Muscle of arm (tissue), 12 donors: ENCODE results near the gene SNU13. TPM values are rescaled to one million over a fixed set of nuclear protein-coding genes. Genes with fewer than 3 reads are reported as not detected.
"Not testable (repeated sequence)": the region's sequence is repeated elsewhere in the genome, so short reads cannot be mapped to it uniquely, and the experiment has no call there.

Experiments used
- DNase-seq: peaks from one replicate; pipeline ENCODE4 v3.0.0-alpha.2; 2013
- polyA plus RNA-seq, 12 donors: library from polyadenylated mRNA; unstranded; fragments of 120-200 nt; gene quantifications; one replicate each; pipeline ENCODE4 v1.2.1, GENCODE V29; 2013; ENCODE audit not compliant: insufficient read length in 12 of 12

Gene SNU13
- polyA plus RNA-seq, 12 donors, result 83.7 to 123 (median 106) TPM; not detected in 1

DNA sequence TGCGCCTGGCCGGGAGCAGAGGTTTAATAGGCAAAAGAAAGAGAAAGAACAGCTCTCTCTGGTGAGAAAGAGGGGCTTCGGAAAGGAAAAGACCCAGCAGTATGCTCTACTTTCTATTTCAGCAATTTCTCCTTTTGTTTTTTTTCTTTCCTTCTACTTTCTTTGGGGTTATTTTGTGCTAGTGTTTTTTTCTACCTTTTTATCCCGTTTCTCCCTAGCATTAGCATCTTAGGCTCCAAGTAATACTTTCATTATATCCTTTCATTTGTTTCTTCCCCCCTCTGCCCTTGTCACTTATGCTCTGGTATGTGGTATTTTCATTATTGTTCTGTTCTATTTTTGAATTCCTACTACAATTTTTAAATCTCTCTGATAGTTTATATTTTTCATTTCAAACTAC lies 4.5 kb downstream of the SNU13 start:
- DNase-seq, result no peak

DNA sequence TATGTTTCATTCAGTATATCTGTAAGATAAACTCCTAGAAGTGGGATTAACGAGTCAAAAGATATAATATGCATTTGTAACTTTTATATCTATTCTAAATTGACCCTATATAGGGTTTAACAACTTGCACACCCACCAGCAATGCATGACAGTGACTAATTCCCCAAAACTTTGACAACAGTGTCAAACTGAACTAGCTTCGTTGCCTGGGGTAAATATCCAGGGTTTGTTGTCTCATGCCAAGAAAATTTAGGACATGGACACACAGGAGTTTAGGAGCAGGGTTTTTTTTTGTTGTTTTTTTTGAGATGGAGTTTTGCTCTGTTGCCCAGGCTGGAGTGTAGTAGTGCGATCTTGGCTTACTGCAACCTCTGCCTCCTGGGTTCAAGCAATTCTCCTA lies 5.1 kb downstream of the SNU13 start:
- no peak for DNase-seq

DNA sequence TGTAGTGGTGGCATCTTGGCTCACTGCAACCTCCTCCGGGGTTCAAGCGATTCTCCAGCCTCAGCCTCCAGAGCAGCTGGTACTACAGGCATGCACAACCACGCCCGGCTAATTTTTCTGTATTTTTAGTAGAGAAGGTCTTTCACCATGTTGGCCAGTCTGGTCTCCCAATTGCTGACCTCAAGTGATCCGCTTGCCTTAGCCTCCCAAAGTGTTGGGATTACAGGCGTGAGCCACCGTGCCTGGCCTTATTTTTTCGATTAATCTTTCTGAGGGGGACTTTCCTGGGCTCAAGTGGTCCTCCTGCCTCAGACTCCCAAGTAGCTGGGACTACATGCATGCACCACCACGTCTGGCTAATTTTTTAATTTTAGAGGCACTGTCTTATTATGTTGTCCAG lies 5.6 kb downstream of the SNU13 start:
- no peak for DNase-seq

DNA sequence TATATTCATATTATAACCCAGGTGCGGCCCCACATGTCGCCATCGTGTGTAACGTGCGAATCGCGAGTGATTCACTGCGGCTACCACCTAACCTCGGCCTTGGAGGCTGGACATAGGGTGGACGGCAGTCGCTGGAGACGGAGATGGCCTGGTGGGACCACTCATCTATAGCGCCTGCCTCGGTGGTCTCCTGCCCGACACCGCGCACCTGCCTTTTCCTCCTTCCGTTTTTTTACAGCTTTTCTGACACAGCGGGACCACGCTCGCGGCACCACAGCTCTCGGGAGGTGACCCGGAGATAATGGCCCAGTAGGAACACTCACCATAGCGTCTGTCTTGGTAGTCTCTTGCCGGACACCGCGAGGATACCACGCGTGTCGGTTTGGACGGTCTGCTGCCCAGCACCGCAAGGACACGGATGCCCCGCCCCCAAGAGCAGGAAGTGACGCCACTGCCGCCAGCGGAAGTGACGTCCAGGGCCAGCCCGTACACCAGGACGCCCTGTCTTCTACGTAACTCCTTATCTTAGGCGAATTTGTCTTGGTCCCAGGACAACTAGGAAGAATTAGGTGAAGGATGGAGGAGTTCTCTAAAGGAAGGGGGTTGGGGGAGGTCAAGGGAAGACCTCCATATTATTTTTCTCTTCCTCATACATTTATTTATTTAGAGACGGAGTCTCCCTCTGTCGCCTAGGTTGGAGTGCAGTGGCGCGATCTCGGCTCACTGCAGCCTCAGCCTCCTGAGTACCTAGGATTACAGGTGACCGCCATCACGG lies 6.4 kb downstream of the SNU13 start:
- DNase-seq, result peak; percentile 91

DNA sequence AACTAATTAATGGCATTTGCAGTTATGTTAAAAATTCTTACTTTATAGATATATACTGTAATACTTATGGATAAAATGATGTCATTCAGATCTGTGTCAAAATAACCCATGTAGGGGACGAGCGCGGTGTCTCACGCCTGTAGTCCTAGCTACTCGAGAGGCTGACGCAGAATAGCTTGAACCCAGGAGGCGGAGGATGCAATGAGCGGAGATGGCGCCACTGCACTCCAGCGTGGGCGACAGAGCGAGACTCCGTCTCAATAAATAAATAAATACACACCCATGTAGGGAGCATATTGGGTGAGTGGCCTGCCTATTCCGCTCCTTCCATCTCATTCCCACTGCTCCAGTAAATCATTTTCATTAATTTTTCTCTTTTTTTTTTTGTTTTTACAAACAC lies 7.1 kb downstream of the SNU13 start:
- no peak for DNase-seq

DNA sequence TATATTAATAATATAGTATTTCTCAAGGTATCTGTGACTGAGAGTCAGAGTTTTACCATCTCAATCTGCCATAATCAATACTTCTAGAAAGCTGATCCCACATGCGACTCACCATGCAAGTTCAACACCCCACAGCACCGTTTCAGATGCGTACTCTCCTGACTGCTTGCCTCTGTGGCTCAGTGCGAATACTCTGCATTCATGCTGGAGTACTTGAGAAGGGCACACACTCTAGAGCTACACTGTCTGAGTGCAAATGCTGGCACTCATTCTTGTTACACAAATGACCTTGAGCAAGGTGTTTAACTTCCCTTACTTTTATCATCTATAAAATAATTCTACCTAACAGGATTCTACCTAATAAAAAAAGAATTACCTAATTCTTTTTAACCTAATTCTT lies 12.5 kb downstream of the SNU13 start:
- no peak for DNase-seq

DNA sequence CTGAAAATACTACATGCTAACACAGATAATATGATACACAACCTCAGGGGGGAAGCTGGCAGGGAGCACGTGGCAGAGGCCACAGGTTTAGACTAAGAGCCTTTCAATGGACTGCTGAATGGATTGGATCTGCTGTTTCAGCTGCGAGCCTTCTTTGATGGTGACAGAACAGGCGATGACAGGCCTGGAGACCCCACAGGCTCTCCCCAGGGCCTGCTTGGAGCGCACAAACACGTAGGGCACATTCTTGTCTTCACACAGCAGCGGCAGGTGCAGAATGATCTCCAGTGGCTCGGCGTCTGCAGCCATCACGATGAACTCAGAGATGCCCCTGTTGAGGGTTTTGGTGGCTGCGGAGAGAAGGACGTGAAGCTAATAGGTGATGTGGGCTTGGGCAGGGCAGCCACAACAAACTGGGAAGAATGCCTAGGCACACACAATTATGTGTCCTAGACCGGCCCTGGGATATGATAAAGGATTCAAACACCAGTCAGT lies 13.8 kb downstream of the SNU13 start:
- no peak for DNase-seq

DNA sequence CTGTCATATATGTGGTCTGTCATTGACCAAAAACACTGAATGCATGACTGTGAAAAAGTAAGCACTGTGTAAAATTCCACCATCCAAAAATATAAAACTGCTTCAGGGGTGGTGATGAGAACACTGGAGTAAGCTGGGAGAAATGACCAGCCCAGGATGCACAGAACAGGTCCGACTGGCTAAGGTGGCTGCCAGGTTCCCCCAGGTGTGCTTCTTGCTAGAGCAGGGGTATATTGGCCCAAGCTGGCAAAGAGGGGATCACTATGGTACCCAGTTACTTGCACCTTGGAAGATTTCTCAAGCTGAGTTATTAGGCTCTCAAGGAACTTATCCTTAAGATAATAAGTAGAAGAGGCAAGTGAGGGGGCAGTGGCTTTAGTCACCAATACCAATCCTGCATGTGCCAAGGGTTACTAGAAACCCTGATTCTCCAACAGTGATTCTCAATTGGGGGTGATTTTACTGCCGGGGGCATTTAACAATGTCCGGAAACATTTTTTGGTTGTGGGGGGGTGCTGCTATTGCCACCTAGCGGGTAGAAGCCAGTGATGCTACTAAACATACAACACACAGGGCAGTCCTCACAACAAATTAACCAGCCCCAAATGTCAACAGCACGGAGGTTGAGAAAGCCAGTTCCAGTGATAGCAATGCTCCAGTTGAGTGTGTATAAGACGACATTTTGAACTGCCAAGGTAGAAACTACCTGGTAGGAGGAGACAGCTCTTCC lies 15.7 kb downstream of the SNU13 start:
- DNase-seq, result no peak

DNA sequence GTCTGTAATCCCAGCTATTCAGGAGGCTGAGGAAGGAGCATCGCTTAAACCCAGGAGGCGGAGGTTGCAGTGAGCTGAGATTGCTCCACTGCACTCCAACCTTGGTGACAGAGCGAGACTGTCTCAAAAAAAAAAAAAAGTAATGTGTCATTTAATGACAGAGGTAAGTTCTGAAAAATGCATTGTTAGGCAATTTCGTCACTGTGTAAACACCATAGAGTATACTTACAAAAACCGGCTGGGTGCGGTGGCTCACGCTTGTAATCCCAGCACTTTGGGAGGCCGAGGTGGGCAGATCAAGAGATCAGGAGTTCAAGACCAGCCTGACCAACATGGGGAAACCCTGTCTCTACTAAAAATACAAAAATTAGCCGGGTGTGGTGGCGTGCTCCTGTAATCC lies 16.6 kb downstream of the SNU13 start:
- not testable (repeated sequence) for DNase-seq

DNA sequence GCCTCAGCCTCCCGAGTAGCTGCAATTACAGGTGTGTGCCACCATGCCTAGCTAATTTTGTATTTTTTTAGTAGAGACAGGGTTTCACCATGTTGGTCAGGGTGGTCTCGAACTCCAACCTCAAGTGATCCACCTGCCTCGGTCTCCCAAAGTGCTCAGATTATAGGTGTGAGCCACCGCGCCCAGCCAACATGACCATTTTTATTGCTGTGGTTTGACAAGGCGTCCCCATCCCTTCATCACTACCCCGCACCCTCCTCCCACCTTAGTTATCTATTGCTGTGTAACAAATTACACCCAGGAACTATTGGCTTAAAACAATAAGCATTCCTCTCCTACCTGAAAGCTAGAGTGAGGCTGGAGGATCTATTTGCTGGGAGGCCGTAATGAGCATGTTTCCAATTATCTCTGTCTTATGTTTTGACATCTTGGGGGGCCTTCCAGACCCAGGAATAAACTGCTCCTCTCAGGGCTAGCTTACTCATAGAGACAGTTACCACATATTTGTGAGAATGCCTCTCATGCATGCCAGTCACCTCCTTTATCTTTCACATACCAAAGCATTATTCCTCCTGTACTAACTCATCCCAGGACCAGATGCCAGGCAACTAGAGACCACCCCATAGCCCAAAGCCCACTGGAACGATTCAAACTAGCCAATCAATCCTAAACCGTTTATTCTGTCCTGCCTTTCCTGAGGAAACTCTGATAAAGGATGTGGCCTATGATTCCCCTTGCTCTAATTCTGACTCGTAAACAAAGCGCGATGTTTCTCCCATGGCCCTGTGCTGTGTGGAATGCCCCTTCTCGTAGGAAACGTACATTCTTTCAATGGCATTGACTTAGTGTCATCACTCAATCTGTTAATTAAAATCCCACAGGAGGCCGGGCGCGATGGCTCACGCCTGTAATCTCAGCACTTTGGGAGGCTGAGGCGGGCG lies 19.4 kb downstream of the SNU13 start:
- DNase-seq, result no peak

DNA sequence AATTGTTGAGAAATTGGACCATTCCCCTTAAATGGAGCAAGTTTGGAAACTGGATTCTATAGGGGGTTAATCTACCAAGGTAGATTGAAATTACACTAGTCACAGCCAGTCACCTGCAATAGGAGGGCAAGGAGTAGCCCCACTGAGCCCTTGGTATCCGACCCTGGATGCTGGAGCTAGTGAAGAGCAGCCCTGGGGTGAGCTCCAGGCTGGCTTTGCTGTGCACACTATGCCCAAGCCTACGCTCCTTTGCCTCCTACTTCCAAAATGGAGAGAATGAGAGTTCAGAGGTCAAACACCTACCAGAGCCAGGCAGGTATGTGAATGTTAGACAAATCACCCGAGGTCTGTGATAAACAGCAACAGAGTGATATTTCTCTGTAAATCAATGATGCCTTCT lies 23.7 kb downstream of the SNU13 start:
- no peak for DNase-seq

DNA sequence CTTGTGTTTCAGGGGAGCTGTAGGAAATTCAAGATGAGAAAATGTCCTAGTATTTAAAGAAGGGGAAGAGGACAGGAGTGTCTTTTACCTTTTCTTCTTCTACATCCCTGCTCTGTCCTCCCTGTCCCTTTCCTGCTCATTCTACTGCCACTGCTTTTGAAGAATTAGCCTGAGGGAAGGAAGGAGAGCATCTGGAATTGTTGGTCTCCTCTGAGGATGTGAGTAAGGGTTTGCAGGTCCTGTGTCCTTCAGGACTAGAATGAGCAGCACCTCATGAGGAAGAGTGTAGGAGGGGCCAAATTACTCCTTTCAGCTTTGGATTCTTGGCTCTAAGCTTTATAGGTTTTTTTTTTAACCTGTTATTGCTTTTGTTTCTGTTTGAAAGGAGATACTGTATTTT lies 24.2 kb downstream of the SNU13 start:
- DNase-seq, result no peak

DNA sequence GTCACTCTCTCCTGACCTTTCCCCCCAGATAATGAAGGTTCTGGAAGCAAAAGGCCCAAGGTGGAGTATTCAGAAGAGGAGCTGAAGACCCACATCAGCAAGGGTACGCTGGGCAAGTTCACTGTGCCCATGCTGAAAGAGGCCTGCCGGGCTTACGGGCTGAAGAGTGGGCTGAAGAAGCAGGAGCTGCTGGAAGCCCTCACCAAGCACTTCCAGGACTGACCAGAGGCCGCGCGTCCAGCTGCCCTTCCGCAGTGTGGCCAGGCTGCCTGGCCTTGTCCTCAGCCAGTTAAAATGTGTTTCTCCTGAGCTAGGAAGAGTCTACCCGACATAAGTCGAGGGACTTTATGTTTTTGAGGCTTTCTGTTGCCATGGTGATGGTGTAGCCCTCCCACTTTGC lies 25.1 kb downstream of the SNU13 start:
- not testable (repeated sequence) for DNase-seq

DNA sequence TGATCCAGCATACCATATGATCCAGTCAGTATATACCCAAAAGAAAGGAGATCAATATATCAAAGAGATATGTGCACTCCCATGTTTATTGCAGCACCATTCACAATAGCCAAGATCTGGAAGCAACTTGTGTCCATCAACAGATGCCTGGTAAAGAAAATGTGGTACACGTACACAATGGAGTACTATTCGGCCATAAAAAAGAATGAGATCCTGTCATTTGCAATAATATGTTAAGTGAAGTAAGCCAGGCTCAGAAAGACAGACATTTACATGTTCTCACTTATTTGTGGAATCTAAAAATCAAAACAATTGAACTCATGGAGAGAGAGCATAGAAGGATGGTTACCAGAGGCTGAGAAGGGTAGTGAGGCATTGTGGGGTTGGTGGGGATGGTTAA lies 27.0 kb downstream of the SNU13 start:
- DNase-seq, result no peak

DNA sequence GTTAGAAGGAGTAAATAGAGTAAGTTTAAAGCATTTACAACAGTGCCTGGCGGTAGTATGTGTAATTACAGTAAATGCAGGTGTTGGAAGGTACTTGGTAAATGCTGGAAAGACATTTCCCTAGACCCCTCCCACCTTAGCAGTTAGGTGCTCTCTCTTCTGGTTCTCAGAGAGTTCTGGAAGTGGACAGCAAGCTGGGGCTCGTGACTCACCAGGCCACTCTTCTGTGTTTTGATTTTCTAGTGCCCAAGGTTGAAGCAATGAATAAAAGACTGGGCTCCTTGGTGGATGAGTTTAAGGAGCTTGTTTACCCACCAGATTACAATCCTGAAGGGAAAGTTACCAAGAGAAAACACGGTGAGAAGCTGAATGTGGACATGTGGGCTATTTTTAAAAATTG lies 27.6 kb downstream of the SNU13 start:
- DNase-seq, result no peak

DNA sequence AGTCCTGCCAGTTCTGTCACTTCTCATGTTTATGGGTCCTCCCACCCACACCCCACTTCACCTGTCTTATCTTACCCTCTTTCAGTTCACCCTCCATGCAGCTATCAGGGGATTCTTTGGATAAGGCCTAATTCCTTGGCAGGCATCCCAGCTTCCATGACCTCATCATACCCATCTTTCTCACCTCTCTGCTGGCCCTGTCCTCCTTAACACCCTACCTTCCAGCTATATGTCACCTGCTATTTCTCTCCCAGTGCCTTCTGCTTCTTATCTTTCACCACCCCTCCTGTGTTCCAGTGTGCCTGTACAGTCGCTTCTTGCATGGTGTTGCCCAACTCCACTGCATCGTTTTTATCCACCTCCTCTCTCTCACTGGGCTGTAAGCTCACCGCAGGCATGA lies 28.3 kb downstream of the SNU13 start:
- no peak for DNase-seq

DNA sequence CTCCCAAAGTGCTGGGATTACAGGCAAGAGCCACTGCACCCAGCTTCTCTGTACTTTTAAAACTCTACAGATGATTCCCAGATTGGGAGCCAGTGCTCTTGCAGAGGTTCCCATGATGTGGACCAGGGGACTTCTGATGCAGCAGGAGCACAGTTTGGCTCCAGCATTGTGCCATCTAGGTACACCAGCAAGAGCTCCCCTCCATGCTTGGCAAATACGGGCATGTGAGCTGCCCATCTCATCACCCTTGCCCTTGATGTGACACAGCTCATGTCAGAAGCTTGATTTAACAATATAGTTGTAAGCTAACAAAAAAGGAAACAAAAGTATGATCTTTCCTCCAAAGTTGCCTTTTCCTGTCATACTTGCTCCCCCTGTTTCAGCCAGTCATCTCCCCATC lies 28.7 kb downstream of the SNU13 start:
- DNase-seq, result no peak

DNA sequence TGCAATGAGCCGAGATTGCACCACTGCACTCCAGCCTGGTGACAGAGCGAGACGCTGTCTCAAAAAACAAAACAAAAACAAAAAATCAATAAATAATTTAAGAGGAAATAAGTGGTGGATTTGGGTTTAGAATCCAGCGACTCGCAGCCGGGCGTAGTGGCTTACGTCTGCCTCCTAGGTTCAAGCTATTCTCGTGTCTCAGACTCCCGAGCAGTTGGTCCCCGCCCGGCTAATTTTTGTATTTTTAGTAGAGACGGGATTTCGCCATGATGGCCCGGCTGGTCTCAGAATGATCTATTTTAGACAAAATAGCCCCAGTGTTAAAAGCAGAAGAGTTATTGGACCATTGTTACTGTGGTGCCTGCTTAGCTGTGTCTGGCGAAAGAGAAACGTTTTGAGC lies 29.8 kb downstream of the SNU13 start:
- DNase-seq, result no peak

DNA sequence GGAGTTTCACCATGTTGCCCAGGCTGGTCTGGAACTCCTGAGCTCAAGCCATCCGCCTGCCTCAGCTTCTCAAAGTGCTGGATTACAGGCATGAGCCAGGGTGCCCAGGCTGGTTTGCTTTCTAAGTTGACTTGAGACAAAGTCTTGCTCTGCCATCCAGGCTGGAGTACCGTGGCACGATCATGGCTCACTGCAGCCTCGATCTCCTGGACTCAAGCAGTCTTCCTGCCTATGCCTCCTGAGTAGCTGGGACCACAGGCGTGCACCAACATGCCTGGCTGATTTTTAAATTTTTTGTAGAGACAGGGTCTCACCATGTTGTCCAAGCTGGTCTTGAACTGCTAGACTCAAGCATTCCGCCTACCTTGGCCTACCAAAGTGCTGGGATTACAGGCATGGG lies 31.0 kb downstream of the SNU13 start:
- DNase-seq, result no peak

DNA sequence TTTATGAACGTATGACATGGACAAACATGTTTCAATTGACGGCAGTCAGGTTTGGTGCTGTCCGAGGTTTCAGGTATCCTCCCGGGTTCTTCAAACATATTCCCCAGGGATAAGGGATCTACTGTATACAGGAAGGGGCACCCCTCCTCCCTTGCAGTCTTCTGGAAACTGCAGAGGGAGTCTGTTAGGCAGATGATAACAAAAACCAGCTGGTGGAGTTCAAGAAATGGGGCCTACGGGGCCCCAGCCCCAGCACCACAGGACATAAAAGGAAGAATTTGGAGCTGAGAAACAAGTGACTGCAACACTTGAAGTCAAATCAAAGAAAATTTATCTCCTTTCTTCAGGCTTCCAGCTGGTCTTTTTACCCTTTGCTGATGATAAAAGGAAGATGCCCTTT lies 32.1 kb downstream of the SNU13 start:
- no peak for DNase-seq

DNA sequence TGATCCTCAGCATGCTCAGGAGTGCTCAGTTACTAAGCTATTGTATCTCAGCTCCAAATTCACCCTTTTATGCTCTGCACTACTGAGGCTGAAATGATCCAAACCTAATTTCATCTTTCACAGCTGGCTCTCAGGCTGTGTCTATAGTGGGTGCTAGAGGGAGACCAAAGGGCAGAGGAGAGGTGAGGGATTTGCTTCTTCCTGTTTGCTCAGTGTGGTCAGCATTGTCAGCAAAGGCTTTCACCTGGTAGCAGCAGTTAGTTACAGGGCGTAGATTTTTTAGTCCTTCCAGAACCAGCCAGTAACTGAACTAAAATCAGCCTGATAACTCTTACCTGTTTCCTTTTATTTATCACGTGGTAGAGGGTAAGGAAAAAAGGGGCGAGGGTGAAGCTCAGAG lies 34.3 kb downstream of the SNU13 start:
- DNase-seq, result no peak

DNA sequence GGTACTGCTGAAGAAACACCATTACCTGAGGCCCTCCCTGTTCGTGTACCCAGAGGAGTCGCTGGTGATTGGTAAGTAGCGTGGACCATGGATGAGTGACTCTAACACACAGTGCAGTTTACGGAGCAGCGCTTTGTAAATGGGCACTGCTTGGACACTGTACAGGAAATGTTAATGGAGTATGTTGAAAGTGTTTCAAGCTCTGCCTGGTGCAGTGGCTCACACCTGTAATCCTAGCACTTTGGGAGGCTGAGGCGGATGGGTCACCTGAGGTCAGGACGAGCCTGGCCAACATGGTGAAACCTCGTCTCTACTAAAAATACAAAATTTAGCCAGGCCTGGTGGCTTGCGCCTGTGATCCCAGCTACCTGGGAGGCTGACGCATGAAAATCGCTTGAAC lies 37.8 kb downstream of the SNU13 start:
- no peak for DNase-seq
